NCI-H446 treated with DMSO at 0.1 percent for 48 hours (cell line): ENCODE data around the gene ITPRIP.

Experiments used
- DNase-seq: peaks from one replicate; lab custom pipeline; 2025; lab: John Stamatoyannopoulos, UW

The ITPRIP gene

GRCh38 chr10:104325436-104326435, 12.5 kb downstream of the ITPRIP start:
- no peak for DNase-seq

- DNase-seq: no peak
Measured at GRCh38 chr10:104324931-104325330, 13.3 kb downstream of the ITPRIP start.

- DNase-seq: no peak
Measured at GRCh38 chr10:104324221-104324686, 14.0 kb downstream of the ITPRIP start.

- DNase-seq: no peak
Measured at GRCh38 chr10:104323760-104324201, 14.5 kb downstream of the ITPRIP start.

GRCh38 chr10:104323085-104323484, 15.2 kb downstream of the ITPRIP start:
- no peak for DNase-seq

- DNase-seq: no peak
Measured at GRCh38 chr10:104322416-104322782, 15.9 kb downstream of the ITPRIP start.

- DNase-seq: no peak
Measured at GRCh38 chr10:104321725-104322415, 16.4 kb downstream of the ITPRIP start.

- no peak for DNase-seq
Measured at GRCh38 chr10:104321226-104321625, 17.0 kb downstream of the ITPRIP start.

- DNase-seq: no peak
Measured at GRCh38 chr10:104318810-104319741, 19.2 kb downstream of the ITPRIP start.

- no peak for DNase-seq
Measured at GRCh38 chr10:104318326-104318725, 19.9 kb downstream of the ITPRIP start.

GRCh38 chr10:104317726-104318299, 20.5 kb downstream of the ITPRIP start:
- DNase-seq: no peak

- no peak for DNase-seq
Measured at GRCh38 chr10:104317269-104317710, 21.0 kb downstream of the ITPRIP start.

- no peak for DNase-seq
Measured at GRCh38 chr10:104316321-104317099, 21.8 kb downstream of the ITPRIP start.

- no peak for DNase-seq
Measured at GRCh38 chr10:104315486-104315921, 22.8 kb downstream of the ITPRIP start.

- DNase-seq: no peak
Measured at GRCh38 chr10:104314591-104315485, 23.4 kb downstream of the ITPRIP start.

GRCh38 chr10:104311184-104311720, 27.0 kb downstream of the ITPRIP start:
- no peak for DNase-seq

- DNase-seq: no peak
Measured at GRCh38 chr10:104309980-104310978, 28.0 kb downstream of the ITPRIP start.

- no peak for DNase-seq
Measured at GRCh38 chr10:104308439-104308903, 29.8 kb downstream of the ITPRIP start.
